Superior temporal gyrus (tissue), 1 donor: ENCODE measurements around the gene TMEM130.
"Not testable (repeated sequence)": the region's sequence is repeated elsewhere in the genome, so short reads cannot be mapped to it uniquely, and the experiment has no call there.

Experiments
- DNase-seq: peaks from one replicate; pipeline ENCODE4 v3.0.0-alpha.2; 2016; ENCODE audit errors: extremely low spot score

Gene TMEM130

DNA sequence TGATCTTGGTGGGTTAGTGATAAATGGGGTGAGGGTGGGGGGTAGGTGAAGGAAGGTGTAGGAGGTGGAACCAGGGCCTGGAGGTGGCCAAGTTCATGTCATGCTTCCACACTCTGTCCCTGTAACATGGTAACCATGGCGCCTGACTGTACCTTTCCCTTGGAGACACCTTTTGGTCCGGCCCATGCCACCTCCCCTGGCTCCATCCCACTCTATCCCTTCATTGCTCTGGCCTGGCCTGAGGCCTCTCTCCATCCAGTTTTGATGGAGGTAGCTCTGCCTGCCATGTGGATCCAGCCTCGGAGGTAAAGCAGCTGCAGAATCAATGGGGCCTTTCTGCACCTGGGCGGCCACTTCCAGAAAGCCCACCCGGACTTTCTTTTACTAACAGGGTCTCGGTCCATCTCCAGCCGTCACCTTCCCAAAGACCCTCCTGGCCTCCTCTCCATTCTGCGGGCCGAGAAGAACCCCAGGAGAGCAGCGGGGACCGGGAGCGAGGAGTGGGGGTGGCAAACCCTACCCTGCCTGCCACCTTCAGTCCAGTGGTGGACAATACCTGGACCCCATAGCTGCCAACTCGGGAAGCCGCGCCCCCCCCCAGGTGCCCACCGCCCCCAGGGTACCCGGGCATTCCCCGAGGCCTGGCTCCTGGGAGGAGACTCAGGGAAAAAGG lies 8.0 kb upstream of the TMEM130 start:
- no peak for DNase-seq

DNA sequence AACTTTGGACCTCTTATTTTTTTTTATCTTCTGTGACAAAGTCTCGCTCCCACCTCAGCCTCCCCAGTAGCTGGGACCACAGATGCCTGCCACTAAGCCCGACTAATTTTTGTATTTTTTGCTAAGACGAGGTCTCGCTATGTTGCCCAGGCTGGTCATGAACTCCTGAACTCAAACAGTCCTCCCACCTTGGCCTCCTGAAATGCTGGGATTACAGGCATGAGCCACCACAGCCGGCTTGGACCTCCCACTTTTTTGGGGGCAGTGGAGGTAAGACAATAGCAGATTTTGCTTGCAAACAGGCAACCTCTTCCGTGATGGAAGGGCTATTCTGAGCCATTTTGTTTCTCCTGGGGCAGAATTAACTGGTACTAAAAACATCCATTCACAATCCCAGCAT lies 7.3 kb upstream of the TMEM130 start:
- DNase-seq = no peak

DNA sequence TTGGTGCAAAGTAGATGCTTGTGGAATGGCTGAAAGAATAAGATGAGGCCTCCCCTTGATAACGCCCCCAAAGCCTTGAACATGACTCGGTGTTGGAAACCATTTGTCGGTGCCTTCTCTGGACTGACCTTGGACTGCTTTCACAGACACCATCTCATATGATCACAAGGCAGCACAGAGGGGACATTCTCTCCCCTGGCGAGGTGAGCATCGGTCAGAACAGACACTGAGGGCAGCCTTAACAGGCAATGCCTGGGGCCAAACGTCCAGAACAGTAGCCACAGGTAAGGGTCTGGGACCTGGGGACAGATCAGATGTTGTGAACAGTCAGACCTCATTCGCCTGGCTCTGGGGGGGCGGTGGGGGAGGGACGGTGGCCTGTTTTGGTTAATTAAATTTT lies 5.7 kb upstream of the TMEM130 start:
- no peak for DNase-seq

DNA sequence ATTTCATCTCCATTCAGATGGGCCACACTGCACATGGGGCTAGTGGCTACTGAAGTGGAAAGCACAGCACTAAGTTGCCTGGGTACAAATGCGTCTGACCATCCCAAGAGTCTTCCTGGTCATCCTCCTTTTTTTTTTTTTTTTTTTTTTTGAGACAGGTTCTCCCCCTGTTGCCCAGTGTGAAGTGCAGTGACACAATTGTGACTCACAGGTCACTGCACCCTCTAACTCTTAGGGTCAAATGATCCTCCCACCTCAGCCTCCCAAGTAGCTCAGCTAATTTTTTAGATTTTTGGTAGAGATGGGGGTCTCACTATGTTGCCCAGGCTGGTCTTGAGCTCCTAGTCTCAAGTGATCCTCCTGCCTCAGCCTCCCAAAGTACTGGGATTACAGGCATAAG lies 5.1 kb upstream of the TMEM130 start:
- DNase-seq = no peak

DNA sequence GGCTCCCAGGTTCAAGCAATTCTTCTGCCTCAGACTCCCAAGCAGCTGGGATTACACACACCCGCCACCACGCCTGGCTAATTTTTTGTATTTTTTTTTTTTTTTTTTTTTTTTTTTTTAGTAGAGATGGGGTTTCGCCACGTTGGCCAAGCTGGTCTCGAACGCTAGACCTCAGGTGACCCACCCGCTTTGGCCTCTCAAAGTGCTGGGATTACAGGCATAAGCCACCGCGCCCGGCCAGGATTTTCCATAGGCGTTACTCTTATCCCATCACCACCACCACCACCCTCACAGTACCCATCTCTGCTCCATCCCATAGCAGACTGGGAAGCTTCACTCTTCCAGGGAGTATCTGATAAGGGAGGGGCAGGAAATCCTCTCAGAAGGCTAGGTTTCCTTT lies 3.8 kb upstream of the TMEM130 start:
- not testable (repeated sequence) for DNase-seq

DNA sequence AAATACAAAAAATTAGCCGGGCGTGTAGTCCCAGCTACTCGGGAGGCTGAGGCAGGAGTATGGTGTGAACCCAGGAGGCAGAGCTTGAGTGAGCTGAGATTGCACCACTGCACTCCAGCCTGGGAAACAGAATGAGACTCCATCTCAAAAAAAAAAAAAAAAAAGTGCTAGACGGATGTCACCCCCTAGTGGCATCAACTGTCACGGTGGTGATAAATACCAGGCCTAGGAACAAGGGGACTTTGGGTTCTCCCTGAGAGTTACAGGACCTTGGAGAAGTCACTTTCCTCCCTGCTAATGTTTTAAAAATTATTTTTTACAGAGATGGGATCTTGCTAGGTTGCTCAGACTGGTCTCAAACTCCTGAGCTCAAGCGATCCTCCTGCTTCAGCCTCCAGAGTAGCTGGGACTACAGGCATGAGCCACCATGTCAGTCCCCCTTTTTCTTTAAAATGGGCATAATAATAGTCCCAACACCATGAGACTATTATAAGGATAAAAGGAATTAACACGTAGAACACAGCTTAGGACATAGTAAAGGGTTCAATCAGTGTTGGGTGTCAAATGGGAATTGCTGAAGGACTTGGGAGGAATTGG lies 2.6 kb upstream of the TMEM130 start:
- no peak for DNase-seq

DNA sequence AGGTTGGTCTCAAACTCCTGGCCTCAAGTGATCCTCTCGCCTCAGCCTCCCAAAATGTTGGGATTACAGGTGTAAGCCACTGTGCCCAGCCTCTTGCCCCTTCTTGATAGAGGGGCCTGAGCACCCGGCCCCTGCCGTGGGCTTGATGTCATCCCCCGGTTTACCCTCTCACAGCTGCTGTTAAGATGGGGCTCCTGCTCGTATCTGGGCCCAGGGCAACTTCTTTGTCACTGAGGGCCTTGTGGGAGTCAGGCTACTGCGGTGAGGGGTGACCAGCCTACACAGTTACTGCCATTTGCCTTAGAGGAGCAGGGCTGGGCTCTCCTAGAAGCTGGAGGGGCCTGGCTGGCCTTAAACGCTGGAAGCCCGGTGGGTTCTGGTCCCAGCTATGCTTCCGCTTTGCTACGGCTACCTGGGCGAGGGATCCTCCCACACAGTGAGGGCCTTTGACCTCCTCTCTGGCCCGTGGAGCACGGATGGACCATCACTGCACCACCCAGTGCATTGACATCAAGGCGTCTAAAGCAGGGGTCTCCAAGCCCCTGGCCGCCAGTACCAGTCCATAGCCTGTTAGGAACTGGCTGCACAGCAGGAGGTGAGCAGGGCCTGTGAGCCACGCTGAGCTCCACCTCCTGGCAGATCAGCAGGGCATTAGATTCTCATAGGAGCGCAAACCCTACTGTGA lies 1.1 kb upstream of the TMEM130 start:
- DNase-seq = no peak

DNA sequence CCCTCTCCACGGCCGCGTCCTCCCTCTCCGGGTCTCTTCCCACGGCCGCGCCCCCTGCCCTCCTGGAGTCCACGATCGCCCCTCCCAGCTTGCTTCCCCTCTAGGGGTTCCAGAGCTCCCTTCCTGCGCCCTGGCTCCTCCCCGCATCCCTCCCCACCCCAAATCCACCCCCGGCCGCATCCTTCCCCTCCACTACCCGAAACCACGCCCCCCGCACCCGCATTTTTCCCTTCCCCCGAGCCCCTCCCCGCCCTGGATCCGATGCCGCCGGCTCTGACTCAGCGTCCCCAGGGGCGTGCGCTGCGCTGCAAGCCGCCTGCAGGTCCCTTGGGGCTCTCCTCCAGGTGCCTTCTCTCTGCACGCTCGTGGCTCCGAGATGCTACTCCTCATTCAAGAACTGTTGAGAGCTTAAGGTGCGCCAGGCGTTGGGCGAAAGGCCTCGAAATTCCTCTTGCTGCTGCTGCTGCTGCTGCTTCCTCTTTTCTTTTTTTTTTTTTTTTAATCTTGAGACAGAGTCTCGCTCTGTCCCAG lies 372 bp upstream of the TMEM130 start:
- DNase-seq = no peak

DNA sequence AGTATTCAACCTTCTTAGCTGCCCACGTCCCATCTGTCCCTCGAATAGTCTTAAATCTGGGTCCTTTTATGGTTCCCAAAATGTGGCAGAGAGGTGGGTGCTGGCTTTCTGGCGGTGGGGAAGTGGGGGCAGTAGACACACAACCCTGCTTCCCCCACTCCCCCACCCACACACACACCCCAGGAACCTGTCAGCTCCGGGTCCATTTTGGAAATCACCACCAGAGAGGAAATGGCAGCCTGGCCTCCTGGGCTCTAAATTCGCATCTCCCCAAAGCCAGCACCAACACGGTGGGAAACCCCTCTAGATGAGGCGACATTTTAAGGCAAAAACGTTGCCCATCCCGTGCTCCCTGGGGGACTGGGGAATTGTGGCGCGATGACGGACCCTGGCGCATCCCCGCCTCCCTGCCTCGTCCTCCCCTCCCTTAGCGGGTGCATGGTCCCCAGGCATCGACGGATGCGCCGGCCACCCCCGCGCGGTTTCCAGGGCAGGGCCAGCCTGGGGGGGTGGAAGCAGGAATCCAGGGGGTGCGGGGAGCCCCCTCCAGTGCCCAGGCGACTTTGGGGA lies 702 bp downstream of the TMEM130 start:
- no peak for DNase-seq

DNA sequence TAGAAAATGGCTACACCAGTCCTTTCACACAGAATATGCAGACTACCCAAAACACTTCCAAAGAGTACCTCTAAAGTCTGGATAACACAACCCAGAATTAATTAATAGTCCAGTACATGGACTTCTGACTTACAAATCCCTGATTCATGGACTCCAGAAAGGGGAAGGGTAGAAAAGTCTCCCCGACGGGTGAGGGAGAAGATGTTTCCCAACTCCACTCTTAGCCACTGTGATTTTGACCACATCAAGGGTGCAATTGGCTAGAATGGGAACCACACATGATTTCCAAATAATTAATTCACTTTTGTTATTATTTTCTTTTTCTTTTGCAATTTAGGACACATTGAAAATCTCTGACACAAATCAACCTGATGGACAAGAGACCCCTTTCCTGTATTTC lies 1.4 kb downstream of the TMEM130 start:
- no peak for DNase-seq

DNA sequence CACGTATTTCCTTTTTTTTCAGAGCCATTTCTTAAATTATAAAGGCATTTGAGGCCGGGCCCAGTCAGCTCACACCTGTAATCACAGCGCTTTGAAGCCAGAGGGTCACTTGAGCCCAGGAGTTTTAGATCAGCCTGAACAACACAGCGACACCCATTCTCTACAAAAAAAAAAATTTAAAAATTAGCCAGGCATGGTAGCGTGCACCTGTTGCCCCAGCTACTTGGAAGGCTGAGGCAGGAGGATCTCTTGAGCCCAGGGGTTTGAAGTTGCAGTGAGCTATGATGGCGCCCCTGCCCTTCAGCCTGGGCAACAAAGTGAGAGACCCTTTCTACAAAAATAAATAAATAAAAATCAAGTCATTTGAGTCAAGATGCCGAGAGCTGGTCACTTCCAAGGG lies 3.0 kb downstream of the TMEM130 start:
- no peak for DNase-seq

DNA sequence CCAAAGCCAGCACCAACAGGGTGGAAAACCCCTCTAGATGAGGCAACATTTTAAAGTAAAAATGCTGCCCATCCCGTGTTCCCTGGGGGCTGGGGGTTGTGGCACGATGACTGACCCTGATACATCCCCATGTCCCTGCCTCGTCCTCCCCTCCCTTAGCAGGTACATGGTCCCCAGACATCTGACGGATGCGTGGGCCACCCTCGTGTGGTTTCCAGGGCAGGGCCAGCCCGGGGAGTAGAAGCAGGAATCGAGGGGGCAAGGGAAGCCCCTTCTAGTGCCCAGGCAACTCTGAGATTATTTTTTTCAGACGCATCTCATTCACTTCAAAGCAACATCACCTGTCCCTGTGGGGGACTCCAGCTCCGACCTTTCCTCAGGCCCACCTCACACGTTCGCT lies 3.5 kb downstream of the TMEM130 start:
- no peak for DNase-seq

DNA sequence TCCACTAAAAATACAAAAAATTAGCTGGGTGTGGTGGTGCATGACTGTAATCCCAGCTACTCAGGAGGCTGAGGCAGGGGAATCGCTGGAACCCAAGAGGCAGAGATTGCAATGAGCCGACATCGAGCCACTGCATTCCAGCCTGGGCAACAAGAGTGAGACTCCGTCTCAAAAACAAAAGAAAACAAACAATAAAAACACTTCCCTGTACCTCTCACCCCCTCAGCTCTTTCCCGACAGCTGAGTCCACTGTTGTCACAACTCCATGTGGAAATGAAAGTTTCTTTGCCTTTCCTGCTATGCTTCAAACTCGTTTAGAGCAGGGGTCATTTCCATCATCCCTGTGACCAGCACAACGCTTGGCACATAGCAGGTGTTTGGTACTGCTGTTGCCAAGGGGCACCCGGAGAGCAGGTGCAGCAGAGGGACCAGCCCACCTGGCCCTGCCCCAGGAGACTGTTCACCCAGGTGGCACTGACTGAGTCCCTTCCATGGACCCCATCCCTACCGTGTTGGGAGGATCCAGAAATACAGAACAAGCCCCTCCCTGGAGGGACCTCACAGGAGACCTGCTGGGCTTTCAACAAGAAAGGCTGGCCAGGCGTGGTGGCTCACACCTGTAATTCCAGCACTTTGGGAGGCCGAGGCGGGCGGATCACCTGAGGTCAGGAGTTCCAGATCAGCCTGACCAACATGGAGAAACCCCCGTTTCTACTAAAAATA lies 4.9 kb downstream of the TMEM130 start:
- no peak for DNase-seq

DNA sequence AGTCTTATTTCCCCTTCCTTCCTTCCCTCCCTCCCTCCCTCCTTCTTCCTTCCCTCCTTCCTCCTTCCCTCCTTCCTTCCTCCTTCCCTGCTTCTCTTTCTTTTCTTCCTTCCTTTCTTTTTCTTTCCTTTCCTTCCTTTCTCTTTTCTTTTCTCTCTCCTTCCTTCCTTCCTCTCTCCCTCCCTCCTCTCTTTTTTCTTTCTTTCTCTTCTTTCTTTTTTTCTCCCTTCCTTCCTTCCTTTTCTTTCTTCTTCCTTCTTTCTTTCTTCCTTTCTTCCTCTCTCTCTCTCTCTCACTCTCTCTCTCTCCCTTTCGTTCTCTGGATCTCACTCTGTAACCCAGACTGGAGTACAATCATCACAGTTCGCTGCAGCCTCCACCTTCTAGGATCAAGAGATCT lies 6.2 kb downstream of the TMEM130 start:
- DNase-seq = no peak

DNA sequence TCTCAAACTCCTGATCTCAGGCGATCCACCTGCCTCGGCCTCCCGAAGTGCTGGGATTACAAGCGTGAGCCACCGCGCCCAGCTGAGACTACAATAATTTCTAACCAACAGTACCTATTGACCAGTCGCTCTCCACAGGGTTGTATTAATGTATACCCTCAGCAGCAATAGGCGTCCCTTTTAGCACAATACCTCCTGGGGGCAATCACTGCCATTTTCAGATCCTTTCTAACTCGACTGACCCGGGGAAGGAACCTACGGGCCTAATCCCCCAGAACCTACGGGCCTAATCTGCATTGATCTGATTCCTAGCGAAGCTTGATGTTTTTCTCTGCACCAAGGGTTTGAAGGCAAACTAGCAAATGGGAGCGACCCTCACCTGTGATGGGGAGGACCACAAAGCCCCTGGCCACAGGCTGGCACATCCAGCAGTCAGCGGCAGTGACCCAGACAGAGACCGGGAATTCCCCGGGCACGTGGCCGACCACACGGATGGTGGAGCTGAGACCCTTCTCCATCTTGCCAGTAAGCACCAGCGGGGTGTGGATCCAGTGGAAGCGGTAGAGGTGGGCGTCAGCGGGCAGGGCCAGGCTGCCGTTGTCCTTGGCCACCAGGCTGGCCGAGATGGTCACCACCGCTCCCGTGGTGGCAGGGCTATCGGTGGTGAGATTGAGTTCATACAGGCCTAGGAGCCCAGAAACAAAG lies 6.9 kb downstream of the TMEM130 start:
- no peak for DNase-seq

DNA sequence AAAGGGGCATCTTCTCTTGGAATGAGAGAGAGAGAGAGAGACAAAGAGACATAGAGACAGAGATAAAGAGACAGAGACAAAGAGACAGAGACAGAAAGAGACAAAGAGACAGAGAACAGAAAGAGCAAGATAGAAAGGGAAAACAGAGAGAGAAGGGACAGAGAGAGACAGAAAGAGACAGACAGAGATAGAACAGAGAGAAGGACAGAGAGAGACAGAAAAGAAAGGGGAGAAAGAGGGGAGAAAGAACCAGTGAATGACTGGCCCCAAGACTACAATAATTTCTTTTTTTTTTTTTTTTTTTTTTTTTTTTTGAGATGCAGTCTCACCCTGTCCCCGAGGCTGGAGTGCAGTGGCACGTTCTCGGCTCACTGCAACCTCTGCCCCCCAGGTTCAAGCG lies 7.6 kb downstream of the TMEM130 start:
- no peak for DNase-seq

DNA sequence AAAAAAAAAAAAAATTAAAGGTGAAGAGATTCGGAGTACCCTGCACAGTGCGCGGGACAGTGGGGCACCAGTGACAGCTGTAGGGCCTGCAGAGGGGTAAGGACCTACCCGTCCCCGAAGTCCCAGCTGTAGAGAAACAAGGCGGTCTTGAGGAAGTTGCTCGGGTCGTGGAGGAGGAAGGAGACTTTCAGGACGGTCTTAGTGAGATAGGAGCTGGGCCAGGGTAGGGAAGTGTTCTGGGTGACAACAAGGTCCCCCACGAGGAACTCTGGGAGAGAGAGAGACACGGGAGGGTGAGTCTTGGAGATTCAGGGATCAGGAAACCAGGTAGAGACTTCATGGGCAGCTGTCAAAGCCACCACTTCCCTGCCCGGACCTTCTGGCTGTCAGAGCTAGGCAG lies 9.7 kb downstream of the TMEM130 start:
- DNase-seq = no peak

DNA sequence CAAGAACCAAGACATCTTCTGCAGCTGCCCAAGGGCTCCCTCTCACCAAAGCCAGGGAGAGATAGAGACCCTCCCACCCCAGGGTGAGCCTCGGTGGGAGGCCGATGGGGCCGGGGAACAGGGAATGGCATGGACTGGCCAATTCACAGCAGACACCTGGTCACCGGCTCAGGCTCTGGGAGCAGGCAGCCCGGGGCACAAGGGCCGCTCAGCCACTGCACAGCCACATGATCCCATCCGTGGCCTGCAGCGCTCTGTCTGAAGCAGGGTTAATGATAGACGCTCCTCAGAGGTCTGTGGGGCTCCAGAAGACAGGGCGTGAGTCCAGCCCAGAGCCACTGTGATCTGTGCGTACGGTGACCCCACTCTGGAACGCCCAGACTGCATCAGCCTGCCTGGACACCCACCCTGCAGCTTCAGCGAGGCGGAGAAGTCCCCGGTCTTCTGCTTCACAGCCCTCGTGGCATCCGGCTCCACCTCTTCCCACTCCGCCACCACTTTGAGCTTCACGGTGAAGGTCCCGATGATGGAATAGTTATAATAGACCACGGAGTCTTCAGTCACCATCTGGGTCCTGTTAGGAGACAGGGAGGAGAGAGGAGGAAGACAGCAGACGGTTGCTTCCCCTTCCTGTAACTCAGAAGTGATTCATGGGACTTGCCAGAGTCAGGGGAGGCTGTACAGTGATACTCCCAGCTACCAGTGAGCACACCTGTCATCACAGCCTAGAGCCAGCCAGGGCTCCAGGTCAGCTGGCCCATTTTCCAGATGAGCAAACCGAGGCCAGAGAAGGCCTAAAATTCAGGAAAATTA lies 14.0 kb downstream of the TMEM130 start:
- no peak for DNase-seq

DNA sequence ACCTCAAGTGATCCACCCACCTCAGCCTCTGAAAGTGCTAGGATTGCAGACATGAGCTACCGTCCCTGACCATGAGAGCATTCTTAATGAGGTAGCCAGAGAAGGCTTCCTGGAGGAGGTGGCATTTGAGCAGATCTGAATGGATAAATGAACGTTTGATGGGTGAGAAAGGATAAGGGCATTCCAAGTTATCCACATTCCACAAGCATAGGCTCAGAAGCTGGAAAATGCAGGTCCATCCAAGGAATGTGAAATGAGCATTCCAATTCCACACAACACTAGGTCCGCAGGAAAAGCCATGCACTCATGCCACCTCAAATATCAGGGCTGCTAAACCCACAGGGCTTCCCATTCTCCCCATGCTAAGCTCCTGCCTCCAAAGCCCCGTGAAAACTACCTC lies 17.0 kb downstream of the TMEM130 start:
- DNase-seq = no peak

DNA sequence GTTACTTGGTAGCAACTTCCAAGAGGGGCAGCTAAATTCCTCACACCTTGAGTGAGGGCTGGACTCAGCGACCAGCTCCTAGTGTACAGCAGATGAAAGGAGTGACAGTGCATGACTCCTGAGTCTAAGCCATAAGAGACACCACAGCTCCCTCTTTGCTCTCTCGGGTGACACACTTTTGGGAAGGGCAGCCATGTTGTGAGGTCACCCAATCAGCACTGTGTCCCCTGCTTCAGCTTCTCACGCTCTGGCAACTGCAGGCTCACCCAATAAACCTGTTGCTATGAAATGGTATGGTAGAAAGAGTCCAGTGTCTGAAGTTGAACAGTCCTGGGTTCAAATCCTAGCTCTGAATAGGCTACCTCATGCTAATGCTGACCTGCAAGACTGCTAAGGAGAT lies 20.9 kb downstream of the TMEM130 start:
- no peak for DNase-seq

DNA sequence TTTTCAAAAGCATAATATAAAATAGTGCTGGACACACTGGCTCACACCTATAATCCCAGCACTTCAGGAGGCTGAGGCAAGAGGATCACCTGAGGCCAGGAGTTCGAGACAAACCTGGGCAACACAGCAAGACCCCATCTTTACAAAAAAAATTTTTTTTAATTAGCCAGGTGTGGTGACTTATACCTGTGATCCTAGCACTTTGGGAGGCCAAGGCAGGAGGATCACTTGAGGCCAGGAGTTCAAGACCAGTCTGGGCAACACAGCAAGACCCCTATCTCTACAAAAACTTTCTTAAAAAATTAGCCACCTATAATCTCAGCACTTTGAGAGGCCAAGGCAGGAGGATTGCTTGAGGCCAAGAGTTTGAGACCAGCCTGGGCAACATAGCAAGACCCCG lies 27.3 kb downstream of the TMEM130 start:
- DNase-seq = not testable (repeated sequence)
